GM15510 (cell line): ENCODE results near the gene PAEP.

Experiments used
- POLR2A ChIP-seq: IDR thresholded peaks from 3 replicates; pipeline ENCODE4 v1.6.1; 2011; ENCODE audit warnings: borderline replicate concordance; ENCODE audit not compliant: insufficient read length; ENCODE audit errors: extremely low read depth

PAEP gene

GRCh38 chr9:135561391-135562234 lies at the start of gene PAEP:
Gene PAEP (plus strand): TSS chr9:135561756.
- no peak for TF ChIP-seq POLR2A

- no peak for TF ChIP-seq POLR2A
Measured at GRCh38 chr9:135512241-135512603, 49.3 kb upstream of the PAEP start.

GRCh38 chr9:135512904-135513303 lies 48.7 kb upstream of the PAEP start:
- TF ChIP-seq POLR2A, result no peak

- no peak for TF ChIP-seq POLR2A
Measured at GRCh38 chr9:135513351-135513846, 48.2 kb upstream of the PAEP start.

DNA sequence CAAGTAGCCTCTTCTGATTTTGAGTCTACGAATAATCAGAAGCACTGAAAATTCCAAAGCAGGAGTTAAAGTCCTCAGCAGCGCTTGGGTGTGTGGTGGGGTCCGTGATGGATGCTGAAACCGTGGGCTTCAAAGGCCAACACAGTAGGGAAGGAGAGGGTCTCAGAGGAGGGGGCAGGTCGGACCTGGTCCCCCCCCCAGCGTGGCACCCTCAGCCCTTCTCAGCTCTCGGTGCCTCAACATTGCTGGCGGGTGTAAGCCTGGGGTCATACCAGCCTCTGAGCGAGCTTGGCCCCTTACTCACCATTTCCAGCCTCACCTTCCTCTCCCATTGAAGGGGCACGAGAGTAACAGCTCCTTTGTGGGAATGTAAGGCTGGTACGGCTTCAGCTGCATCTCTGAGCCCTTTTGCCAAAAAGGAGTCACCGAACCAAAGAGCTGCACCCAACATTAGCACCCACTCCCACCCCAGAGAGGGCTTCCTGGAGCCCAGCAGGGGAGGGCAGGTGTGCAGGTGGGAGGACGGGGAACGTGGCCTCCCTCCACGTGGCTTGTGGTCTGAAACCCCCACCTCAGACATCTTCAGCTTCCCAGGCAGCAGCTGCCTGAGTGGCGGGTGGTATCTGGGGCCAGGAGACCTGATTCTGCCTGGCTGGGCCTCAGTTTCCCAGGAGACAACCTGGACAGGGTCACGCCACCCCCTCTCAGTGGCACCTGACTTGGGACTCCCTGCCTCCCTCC lies 47.0 kb upstream of the PAEP start:
- no peak for TF ChIP-seq POLR2A

GRCh38 chr9:135515083-135515951 lies 46.2 kb upstream of the PAEP start:
- no peak for TF ChIP-seq POLR2A

GRCh38 chr9:135516132-135516860 lies 45.3 kb upstream of the PAEP start:
- no peak for TF ChIP-seq POLR2A

DNA sequence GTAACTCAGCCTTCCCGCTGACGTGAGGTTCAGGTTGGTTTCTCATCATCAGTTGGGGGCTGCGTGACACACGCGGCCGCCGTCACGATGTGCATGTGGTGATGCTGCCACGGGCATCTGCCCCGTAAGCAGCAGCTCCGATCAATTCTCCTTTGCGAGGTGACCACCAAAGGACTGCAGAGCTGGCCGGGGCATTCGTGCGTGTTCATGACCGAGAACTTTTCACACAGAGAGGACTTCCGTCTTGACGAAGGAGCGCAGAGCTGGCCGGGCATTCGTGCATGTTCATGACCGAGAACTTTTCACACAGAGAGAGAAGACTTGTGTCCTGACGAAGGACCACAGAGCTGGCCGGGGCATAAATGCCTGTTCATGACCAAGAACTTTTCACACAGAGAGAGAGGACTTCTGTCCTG lies 44.1 kb upstream of the PAEP start:
- no peak for TF ChIP-seq POLR2A

DNA sequence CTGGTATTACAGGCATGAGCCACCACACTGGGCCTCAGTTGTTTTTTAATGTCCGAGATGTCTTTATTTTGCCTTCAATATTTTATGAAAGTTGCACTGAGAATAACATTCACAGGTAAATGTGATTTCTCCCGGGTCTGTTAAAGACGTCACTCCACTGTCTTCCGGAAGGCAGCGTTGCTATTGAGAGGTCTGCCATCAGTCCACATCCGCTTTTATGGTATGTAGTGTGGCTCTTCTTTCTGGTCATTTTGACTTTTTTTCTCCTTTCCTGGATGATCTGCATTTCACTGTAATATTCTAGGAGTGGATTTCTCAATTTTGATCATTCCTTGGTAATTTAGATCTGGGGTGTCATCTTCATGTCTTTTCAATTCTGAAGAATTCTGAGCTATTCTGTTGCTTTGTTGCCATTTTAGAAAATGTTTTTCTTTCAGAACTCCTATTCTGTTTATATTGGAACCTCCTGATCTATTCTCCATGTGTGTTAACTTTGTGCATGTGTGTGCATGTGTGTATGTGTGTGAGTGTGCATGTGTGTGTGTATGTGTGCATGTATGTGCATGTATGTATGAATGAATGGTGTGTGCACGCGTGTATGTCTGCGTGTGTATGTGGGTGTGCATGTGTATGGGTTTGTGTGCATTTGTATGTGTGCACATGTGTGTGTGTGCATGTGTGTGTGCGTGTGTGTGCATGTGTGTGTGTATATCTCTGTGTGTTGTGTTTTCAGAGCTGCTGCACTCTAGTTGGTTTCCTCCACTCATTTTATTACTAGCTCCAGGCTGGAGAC lies 42.2 kb upstream of the PAEP start:
- no peak for TF ChIP-seq POLR2A

GRCh38 chr9:135520916-135521607 lies 40.5 kb upstream of the PAEP start, which contains the start of gene LCN1:
Gene LCN1 (plus strand): TSS chr9:135521440. CDS start chr9:135521498, 58 bp downstream.
- TF ChIP-seq POLR2A, result no peak

DNA sequence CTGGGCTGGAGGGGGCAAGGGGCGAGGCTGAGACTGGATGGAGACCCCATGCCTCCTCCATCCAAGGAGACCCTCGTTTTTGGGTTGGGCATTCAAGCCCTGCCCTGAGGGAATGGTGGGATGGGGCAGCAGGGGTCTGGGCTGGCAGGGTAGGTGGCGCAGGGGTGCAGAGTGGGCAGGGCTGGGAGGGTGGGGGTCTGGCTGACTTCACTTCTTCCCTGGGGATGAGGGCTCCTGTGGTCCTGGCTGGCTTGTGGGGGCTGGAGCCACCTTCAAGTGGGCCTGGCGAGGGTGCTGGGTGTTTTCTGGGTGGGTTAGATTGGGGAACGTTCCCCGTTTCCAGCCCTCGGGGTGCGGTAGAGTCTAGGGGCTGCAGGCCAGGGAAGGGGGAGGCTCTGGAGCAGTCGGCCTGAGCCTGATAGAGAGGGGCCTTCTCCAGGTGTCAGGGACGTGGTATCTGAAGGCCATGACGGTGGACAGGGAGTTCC lies 39.9 kb upstream of the PAEP start:
- TF ChIP-seq POLR2A, result no peak

DNA sequence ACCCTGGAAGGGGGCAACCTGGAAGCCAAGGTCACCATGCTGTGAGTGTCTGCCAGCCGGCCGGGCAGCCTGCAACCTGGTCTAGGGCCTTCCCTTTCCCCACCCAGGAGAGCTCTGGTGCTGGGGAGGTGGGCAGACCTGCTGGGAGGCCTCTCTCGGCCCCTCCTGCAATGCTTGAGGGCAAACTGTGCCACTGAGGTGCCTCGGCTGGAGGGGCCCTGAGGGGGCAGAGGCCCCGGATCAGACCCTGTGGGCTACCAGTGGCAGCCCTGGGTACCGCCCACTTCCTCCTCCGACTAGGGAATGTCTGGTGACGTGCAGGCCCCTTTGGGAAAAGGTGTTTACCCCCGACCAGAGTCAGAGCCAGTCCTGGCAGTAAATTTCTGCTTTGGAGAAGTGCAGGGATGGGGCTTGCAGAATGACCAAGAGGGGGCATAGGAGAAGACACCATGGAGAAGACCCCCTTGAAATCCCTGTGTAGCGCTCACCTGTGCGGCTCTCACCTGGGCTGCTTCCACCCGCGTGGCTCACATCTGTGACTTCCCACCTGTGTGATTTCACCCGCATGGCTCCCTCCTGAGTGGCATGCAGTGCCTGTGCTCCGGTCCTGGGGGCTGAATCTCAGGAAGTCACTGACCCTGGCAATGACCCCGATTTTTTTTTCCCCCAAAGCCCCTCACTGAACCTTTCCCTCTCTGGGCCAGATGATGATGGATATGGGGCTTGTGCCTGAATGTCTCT lies 39.2 kb upstream of the PAEP start:
- no peak for TF ChIP-seq POLR2A

GRCh38 chr9:135522931-135523330 lies 38.6 kb upstream of the PAEP start:
- TF ChIP-seq POLR2A, result no peak
